ENCODE results near the gene ZNF683.
A peak's percentile ranks its signal among the peaks of the same experiment; 100 is the strongest.

The ZNF683 gene

GRCh38 chr1:26384076-26384475 lies 11.5 kb upstream of the ZNF683 start (continued):
- TF ChIP-seq ZNF223 (tag by site-specific recombination; IDR thresholded peaks at IDR 0.05) (no peak), ZNF350 (tag by site-specific recombination; IDR thresholded peaks at IDR 0.05) (no peak), SP3 (tag by site-specific recombination; IDR thresholded peaks at IDR 0.05) (no peak), ZNF843 (tag by site-specific recombination; IDR thresholded peaks at IDR 0.05) (no peak), ZNF792 (tag by site-specific recombination; IDR thresholded peaks at IDR 0.05) (no peak), ZNF658 (tag by site-specific recombination; IDR thresholded peaks at IDR 0.05) (no peak)

- Histone ChIP-seq H3K36me3 (ENCODE audit: control insufficient read depth in 2 of 2, insufficient read depth in 1 of 2, low read length in 2 of 2) (no peaks in the 10 kb centered on the region), H3K9me3 (ENCODE audit: control insufficient read depth, insufficient read depth, low read depth, low read length) (no peaks in the 10 kb centered on the region), H3K4me3 (ENCODE audit: low read depth, low read length) (no peak overlapping the region), H3K4me1 (ENCODE audit: control insufficient read depth, insufficient read depth, low read length) (no peaks in the 10 kb centered on the region), H3K27ac (ENCODE audit: extremely low read depth, low read depth, low read length) (no peak overlapping the region)
- ChIA-PET POLR2A (interaction anchor here (0.6 kb wide), 1 partner anchor 22 kb away, joined by 5 read pairs; no protein-coding TSS in a partner anchor), CTCF (interaction anchor here (3.6 to 7.0 kb wide), 2 partner anchors 15 to 37 kb away, joined by 24 to 81 read pairs; no protein-coding TSS in a partner anchor)
- TF ChIP-seq ZNF266 (tag by site-specific recombination; IDR thresholded peaks at IDR 0.05; ENCODE audit: low read depth), result no peak
- no peak for TF ChIP-seq BCL11A (tag by site-specific recombination; IDR thresholded peaks at IDR 0.05; ENCODE audit: low read depth)
- no peak for TF ChIP-seq HIC1 (tag by site-specific recombination; IDR thresholded peaks at IDR 0.05)
- 0 out of 2 replicates have a peak, but pooled peaks have one; percentile 40 for TF ChIP-seq ZNF580 (tag by site-specific recombination; IDR thresholded peaks at IDR 0.05)
- TF ChIP-seq ZNF121 (tag by site-specific recombination; IDR thresholded peaks at IDR 0.05), result peak; percentile 47; the same call in 1 of the 2 replicates
- peak; percentile 95 for TF ChIP-seq ZNF146 (tag by site-specific recombination; IDR thresholded peaks at IDR 0.05)
- no peak for TF ChIP-seq ZSCAN4 (tag by site-specific recombination; IDR thresholded peaks at IDR 0.05)
Observed at GRCh38 chr1:26378879-26379251, 6.3 kb upstream of the ZNF683 start.

GRCh38 chr1:26378088-26378878 lies 5.7 kb upstream of the ZNF683 start:
- H3K9me3 ChIP-seq (ENCODE audit: control insufficient read depth, insufficient read depth, low read depth, low read length), result no peaks in the 10 kb centered on the region
- peak; percentile 74 for TF ChIP-seq ZNF660 (tag by site-specific recombination; IDR thresholded peaks at IDR 0.05)
- TF ChIP-seq ZFHX2 (tag by site-specific recombination; conservative IDR thresholded peaks at IDR 0.05), result peak; percentile 56
- TF ChIP-seq PATZ1 (tag by site-specific recombination; IDR thresholded peaks at IDR 0.05), result peak; percentile 18; the same call in 1 of the 2 replicates
- peak; percentile 81 for TF ChIP-seq KLF1 (tag by site-specific recombination; IDR thresholded peaks at IDR 0.05)
- peak; percentile 60; the same call in 1 of the 2 replicates for TF ChIP-seq KLF17 (tag by site-specific recombination; IDR thresholded peaks at IDR 0.05)
- TF ChIP-seq ZNF548 (tag by site-specific recombination; IDR thresholded peaks at IDR 0.05), result no peak
- H3K27ac ChIP-seq (ENCODE audit: extremely low read depth, low read depth, low read length), result no peak overlapping the region
- ChIA-PET CTCF (interaction anchor here (0.5 to 7.0 kb wide), 6 partner anchors 15 to 92 kb away, joined by 3 to 81 read pairs (median 6); partner anchors contain the start of gene CRYBG2), POLR2A (interaction anchor here (0.6 to 1.0 kb wide), 2 partner anchors 22 to 54 kb away, joined by 3 to 5 read pairs; partner anchors contain the start of gene DHDDS)
- no peaks in the 10 kb centered on the region for H3K4me1 ChIP-seq (ENCODE audit: control insufficient read depth, insufficient read depth, low read length)
- no peak overlapping the region for H3K4me3 ChIP-seq (ENCODE audit: low read depth, low read length)
- no peaks in the 10 kb centered on the region for H3K36me3 ChIP-seq (ENCODE audit: control insufficient read depth in 2 of 2, insufficient read depth in 1 of 2, low read length in 2 of 2)
